AG08395 (cell line): ENCODE results near the gene SUCNR1.
"Not testable (repeated sequence)": the region's sequence is repeated elsewhere in the genome, so short reads cannot be mapped to it uniquely, and the experiment has no call there.

Source experiments
- DNase-seq: peaks from one replicate; pipeline ENCODE4 v3.0.0; 2012; ENCODE audit warnings: mixed read lengths, low spot score

Gene SUCNR1

DNA sequence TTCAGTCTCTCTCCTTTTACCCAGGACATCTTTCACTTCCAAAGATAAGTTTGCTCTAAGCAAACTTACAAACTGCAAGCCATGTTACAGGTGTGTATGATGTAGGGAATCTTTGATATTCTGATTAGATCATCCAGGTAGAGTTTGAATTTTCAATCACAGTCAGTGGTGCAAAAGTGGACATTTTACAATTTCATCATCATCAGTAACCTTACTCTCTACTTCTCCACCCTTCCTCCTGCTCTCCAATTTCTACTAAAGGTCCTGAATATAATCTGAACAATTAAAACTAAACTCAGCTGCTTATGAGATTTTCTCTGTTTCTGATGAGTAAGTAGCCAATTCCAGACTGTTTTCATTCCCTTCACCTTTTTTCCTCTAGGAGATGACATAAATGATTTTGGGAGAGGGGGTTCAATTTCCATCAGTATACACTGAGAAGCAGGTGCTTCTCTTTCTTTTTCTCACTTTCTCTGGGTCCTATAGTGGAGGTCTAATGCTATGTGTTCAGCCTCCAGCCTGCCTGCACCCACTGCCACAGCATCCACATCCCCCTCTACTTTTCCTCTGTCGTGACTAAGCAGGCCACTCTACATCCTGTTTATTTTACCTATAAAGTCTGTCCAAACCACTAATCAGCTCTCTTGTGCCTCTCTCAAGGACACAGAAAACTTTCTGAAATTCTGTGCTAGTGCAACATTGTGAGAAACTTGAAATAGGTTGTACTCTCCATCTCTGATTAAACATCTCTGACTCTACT lies 27.6 kb downstream of the SUCNR1 start:
- no peak for DNase-seq

DNA sequence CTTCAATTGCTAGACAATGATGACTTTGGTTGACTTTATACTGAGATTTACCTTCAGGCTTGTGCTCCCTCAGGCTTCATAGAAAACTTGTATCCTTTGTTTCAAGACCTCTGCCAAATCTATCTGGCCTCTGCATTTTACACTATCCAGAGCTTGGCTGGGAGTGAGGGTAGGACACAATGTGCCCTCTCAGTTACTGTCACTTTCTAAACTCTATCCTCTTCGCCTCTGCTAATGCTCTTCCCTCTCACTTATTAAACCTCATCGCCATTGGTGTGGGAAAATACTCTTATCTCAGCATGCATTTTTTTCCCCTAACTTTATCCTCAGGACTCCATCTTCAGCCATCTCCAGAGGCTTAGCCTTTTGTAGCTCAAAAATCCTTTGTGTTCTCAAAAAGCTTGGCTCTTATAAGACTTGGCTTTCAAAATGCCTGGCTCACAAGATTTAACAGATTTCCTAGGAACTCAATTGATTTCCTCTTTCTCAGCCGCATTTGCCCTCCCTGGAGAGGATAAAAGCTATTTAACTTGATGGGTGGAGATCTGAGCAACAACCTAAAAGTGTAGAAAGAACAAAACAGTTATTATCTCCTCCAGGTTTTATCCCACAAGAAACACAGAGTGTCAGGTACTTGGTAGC lies 28.3 kb downstream of the SUCNR1 start:
- DNase-seq = no peak

DNA sequence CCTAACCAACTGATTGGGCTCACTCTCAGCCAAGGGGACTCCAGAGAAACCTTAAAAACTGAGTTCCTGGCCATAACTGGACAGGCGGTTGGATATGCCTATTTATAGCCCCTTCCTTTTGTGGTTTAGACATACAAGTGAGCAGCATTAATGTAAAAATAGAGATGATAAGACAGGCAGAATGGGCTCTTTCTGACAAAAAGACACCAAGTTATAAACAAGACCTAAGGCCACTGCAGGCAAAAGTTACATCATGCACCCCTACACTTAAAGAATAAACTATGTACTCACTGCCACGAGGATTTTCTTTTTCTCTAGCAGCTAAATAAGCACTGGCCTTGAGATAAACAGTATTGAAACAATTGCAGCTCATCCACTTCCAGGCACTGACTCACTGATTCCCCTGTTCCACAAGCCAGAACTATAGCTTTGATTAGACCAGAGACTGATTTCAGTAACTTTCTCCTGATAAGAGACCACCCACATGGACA lies 30.1 kb downstream of the SUCNR1 start:
- peak; percentile 17 for DNase-seq

DNA sequence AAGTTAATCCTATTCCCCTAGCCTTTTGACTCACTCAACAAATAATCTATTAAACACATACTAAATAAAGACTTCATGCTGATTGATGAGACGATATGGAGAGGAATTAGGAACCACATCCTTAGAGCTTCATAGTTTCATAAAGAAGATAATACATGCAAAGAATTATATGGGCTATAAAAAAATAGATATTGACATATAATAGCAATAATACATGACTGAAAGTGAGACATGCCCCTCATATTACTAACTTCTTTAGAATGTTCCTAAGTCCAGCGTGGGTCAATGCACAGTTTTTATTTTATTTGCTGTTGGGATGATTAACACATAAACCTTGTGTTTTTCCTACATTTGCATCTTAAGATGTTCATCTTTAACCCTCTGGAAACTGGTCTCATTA lies 32.2 kb downstream of the SUCNR1 start:
- DNase-seq = no peak

DNA sequence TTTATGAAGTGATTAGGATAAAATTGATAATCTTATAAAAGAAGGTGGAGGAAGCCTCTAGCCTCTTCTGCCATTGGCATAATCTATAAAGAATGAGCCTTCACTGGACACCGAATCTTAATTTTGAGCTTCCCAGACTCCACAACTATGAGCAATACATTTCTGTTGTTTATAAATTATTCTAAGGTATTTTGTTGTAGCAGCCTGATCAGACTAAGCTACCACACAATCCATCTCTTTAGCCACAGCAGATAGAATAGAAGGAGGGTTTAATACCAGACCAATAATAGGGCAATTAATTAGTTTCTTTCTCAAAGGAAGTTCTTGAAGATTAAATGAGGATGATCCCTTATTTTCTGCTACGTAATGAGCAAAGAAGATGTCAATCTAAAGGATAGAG lies 33.3 kb downstream of the SUCNR1 start:
- DNase-seq = no peak

DNA sequence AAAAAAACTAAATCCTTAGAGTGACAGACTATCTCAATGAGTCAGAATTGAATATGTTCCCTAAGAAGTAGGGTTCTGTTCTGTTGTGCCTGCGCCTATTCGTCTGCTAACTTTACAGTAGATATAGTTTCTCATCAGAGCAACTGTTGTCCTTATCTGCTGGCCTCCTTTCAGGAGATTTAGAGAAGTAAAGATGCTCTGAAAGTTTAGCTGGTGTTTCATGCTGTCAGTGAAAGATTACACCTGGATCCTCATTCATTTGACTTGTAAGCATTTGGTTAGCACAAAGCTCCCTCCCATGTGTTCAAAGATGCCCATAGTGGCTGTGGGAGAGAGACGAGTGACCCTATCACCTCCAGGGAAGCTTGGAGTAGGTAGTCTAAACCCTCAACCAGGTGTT lies 35.0 kb downstream of the SUCNR1 start:
- DNase-seq = no peak

DNA sequence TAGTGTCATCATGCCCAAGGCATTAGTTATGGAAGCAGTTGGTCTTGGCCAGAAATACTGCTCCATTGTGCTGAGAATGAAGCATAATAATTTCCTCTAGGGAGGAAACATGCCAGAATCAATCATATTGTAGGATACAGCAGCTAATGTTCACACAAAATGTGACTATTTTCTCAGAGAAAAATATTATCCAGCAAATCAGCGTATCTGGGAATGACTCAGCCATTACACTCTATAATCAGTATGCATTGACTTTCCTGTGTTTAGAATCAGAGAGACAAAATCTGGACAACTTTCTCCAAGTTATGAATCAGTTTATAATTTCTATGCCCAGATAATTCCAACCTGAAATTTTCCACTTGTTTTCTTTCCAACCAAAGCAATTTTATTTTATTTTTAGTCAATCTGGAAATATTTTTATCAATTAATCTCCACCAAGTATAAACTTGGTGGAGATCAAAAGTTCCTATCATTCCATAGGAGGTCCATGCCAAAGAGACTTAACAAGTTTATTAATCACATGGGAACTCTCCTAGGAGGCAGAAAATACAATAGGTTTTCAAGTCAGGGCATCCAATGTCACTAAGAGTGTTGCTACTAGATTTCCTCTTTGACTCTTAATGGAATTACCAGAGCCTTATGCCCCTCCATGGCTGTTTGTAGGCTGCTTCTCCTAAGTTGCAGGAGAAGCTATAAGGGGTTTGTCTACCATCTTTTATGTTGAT lies 36.4 kb downstream of the SUCNR1 start:
- peak; percentile 35 for DNase-seq

DNA sequence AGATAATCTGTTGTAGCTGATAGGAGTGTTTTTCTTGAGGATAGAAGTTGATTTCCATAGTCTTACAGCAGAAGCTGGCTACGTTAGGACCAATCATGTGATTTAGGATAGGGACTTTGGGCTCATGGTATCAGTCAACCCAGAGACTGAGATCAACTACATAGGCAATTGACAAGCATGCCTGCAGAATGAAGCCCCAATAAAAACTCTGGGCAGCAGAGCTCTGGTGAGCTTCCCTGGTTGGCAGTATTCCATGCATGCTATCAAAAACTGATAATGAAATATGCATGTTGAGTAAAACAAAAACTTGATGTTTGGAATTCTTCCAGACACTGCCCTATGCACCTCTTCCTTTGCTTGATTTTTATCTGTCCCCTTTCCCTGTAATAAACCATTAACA lies 38.0 kb downstream of the SUCNR1 start:
- DNase-seq = no peak

DNA sequence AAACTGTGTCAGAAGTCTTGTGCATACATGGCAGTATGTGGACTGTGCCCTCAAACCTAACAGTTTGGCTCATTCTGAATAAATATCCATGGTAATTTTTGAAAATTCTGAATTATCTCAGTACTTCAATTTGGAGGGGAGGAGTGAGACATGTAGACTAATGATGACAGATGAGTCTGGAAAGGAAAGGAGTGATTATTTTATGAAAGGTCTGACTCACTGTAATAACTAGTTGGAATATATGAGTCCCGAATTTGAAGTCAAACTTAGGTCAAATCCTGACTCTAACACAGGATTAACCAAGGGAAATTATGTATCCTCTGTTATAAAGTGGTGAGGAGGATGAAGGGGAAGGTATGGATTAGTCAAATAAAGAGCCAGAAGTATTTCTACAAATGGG lies 38.6 kb downstream of the SUCNR1 start:
- DNase-seq = no peak

DNA sequence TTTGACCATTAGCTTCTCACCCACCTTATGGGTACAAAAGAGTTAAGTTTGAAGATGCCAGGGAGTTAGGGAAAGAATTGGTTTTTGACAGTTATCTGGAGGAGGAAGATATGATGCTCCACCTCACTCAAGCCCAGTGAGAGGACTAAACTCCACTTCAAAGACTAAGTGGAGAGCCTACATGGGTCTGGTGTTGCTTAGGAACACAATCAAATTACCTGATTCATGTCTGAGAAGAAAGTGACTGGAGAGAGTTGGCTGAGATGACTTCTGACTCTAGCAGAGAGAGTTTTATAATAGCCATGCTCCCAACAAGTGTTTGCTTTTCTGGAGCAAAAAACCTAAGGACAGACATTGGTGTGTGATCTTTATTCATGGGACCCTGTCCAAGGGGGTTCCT lies 43.3 kb downstream of the SUCNR1 start:
- DNase-seq = no peak

DNA sequence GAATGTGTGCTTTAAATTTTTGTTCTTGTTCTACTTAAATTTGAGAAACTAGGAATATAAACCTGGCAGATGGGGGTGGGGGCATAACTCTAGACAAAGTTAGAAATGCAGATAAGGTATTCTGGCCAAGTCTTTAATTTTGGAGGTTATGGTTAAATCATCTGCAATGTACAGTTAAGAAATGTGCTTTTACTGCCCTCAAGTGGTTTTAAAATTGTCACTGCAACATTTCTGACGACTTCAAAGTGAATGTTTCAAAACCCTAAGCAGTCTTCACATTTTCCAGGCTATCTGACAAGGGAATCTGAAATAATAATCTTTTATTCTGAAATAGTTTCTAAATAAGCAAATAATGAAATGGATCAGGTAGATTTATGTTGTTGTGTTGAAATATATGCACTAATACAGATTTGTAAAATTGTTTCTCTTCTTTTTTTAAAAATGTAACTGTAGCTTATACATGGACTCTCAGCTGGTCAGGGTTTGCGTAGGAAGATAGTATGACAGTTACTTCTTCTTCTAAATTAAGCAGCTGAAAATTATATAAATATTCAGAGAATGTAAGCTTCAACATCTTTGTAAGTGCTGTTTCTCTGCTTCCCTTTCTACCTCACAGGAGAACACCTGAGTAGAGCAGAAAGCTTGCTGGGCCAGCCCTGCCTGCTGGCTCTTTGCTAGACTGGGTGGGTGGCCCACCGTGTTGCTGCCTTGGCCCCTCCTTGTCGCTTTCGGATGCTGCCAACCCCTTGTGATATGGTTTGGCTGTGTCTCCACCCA lies 45.0 kb downstream of the SUCNR1 start:
- DNase-seq = peak; percentile 55

DNA sequence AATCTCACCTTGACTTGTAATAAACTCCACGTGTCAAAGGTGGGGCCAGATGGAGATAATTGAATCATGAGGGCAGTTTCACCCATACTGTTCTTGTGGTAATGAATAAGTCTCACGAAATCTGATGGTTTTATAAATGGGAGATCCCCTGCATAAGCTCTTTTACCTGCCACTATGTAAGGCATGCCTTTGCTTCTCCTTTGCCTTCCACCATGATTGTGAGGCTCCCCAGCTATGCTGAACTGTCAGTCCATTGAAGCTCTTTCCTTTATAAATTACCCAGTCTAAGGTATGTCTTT lies 45.5 kb downstream of the SUCNR1 start:
- no peak for DNase-seq

DNA sequence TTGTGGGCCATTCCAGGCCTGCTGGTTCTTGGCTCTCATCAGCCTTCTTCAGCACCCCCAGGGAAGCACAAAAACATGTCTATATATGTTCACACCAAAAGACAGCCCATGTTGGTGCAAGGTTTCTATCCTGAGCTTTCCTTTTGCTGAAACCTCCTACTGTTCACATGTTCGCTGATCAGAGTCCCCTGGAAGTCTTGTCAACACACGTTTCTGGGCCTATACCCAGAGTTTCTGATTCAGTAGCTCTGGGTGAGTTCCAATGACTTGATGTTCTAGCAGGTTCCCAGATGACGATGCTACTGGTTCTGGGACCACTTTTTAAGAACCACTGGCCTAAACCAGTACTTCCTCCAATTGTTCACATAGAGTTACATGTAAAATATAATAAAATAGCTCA lies 46.0 kb downstream of the SUCNR1 start:
- DNase-seq = no peak

DNA sequence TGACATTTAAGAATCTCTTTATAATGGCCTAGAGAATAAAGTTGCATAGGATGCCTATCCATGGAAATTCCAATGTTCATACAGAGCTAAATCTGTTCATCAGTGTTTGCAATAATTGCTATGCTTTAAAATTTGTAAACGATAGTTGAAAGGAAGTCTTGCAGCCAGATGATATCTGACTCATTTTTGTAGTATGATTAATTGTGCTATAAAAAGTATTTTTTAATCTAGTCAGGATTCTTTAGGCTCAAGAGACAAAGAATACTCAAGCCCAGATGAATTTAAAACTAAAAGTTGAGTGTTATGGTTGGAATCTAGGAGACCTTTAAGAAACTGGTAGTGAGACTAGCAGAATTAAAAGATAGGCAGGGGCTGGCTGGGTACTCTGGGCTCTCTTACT lies 50.5 kb downstream of the SUCNR1 start:
- no peak for DNase-seq

DNA sequence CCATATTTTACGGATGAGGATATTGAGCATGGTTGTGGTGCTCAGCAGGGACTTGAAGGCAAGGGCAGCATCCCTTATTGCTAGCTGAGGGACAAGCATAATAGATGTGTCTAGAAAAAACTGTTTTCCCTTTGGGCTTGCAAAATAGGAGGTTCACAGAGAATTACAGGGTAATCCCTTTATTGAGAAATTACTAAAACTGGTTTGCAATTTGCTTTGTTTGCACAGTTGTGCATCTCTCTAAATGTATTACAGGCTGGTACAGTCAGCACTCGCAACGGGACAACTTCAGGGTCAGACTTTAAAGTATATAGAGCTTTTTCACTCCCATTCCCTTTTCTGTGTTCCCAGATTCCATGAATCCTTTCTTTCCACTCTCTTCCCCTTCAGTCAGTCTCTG lies 51.3 kb downstream of the SUCNR1 start:
- no peak for DNase-seq

DNA sequence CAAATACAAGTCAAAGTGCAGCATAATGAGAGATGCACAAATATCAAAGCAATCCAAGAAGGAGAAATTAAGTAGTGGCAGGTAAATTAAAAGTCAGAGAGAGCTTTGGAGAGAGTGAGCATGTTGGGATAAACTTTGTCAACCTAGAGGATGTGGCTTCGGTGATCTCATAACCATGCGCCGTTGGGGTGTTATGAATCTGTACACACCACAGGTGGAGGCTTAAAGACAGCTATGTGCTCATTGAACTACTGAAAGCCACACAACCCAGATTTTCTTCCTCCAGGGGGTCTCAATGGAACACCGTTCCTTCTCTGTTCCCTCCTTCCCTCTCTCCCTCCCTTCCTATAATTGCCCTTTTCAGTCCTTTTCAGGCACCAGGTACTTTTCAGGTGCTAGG lies 52.0 kb downstream of the SUCNR1 start:
- DNase-seq = no peak

DNA sequence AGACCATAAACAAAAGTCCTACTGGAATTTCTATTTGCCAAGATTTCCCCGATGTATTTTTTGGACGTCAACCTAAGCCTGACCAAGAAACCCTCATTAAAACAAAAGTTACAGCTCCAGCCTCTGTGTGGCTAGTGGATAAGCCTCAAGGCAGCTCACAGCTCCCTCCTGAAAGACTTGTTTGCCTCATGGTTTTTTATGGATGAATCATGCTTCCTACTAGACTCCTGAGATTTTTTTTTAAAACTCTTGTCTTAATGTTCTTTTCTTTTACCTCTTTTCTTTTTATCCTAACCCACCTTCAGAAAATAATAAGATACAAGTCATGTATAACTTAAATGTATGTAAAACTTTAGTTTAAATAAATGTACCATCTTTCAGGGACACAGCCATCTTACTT lies 52.4 kb downstream of the SUCNR1 start:
- DNase-seq = peak; percentile 83

DNA sequence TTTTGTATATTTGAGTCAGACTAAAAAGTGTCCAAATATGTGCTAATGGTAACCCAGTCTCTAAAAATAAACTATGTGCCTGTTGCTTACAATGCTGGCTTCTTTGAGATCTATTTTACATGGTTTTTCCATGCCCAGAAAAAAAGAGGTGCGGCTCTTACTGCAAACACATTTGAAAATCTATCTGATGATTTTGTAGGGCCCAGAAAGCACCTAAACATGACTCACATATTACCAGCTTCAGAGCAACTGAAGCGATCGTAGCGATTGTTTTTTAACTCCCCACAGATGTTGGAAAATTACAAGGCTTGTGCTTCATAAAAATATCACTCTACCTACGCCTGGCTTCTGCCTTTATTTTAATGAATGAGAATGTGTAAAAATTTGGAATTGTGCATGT lies 53.5 kb downstream of the SUCNR1 start:
- DNase-seq = peak; percentile 57

DNA sequence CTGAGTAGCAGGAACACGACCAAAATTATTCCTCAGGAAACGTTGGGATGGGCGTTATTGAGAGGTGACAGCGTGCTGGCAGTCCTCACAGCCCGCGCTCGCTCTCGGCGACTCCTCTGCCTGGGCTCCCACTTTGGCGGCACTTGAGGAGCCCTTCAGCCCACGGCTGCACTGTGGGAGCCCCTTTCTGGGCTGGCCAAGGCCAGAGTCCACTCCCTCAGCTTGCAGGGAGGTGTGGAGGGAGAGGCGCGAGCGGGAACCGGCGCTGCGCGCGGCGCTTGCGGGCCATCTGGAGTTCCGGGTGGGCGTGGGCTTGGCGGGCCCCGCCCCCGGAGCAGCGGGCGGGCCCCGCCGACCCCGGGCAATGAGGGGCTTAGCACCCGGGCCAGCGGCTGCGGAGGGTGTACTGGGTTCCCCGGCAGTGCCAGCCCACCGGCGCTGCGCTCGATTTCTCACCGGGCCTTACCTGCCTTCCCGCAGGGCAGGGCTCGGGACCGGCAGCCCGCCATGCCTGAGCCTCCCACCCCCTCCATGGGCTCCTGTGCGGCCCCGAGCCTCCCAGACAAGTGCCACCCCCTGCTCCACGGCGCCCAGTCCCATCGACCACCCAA lies 54.6 kb downstream of the SUCNR1 start:
- not testable (repeated sequence) for DNase-seq

DNA sequence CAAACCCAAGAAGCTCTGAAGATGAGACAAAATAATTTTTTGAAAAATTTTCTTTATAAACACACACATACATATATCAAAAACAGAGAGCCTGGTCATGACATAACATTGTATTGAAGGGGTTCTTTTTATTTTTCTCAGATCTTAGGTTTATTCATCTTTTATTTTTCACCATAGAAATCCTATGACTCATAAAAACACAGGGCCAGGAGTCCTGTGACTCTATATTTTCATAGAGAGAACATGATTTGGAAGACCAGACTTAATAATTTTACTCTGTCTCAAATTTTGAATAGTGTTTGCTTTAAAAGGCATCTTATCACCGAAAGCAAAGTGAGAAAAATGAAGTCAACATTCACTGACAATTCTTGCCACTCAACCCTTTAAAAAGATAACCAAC lies 57.7 kb downstream of the SUCNR1 start:
- peak; percentile 22 for DNase-seq

DNA sequence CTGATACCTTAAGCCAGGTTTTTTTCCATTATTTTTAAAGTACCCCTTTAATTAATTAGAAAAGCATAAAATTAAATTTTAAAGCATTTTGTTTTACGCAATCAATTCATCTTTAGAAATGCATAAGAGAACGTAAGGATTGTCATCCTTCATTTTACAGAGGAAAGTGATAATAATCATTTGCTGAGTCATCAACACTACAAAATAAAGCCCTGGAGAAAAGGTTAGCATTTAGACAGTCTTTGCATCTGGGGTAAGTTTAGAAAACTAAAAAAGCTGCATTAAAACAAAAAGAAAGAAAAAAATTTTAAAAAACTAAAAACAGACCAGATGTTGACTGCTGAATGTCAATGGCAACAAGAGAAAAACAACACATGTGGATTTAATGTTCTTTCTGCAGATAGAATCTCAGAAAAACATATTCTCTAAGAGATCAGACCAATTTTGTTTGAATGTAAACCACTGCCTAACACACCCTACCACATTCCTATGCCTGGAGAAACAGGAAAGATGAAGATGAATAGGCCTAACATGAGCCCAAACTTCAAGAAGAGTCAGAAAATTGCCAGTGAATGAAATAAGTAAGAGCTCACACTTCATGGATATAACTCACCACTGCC lies 59.9 kb downstream of the SUCNR1 start:
- DNase-seq = no peak
